Endodermal cell (in vitro differentiated cells): ENCODE results near the gene ZFYVE9. TPM values are rescaled to one million over a fixed set of nuclear protein-coding genes. Genes with fewer than 3 reads are reported as not detected.
A peak's percentile ranks its signal among the peaks of the same experiment; 100 is the strongest.

ENCODE experiments used
- DNase-seq: peaks from one replicate; pipeline ENCODE4 v3.0.0-alpha.2; 2017
- H3K27ac ChIP-seq: 2 replicates; pipeline ENCODE4 v1.5.1; 2013; ENCODE audit warnings: mild to moderate bottlenecking, low read depth, low read length, moderate library complexity
- H3K27me3 ChIP-seq: 2 replicates; pipeline ENCODE4 v1.6.1; 2013; ENCODE audit warnings: mild to moderate bottlenecking, low read length, moderate library complexity; ENCODE audit not compliant: insufficient read depth, control insufficient read depth, poor library complexity, severe bottlenecking
- H3K36me3 ChIP-seq: 2 replicates; pipeline ENCODE4 v1.7.0; 2013; ENCODE audit warnings: mild to moderate bottlenecking, low read length, moderate library complexity; ENCODE audit not compliant: control insufficient read depth, insufficient read depth
- H3K4me1 ChIP-seq: one replicate; pipeline ENCODE4 v1.7.0; 2013; ENCODE audit warnings: low read length; ENCODE audit not compliant: control insufficient read depth, insufficient read depth
- H3K4me3 ChIP-seq: 2 replicates; pipeline ENCODE4 v1.5.1; 2013; ENCODE audit warnings: mild to moderate bottlenecking, low read length, moderate library complexity
- H3K9ac ChIP-seq: 2 replicates; pipeline ENCODE4 v1.6.1; 2013; ENCODE audit warnings: mild to moderate bottlenecking, low read length, moderate library complexity; ENCODE audit not compliant: poor library complexity, severe bottlenecking; ENCODE audit errors: extremely low read depth
- H3K9me3 ChIP-seq: 2 replicates; pipeline ENCODE4 v1.6.1; 2013; ENCODE audit warnings: mild to moderate bottlenecking, low read length, moderate library complexity; ENCODE audit not compliant: control insufficient read depth
- H3K27ac Mint-ChIP-seq: 2 replicates; pipeline ENCODE4 v1.8.0; 2020; ENCODE audit warnings: mixed read lengths
- H3K27me3 Mint-ChIP-seq: 2 replicates; pipeline ENCODE4 v1.8.0; 2021; ENCODE audit warnings: mild to moderate bottlenecking, mixed read lengths; ENCODE audit not compliant: insufficient read depth
- H3K36me3 Mint-ChIP-seq: 2 replicates; pipeline ENCODE4 v1.8.0; 2020; ENCODE audit warnings: low read depth, mixed read lengths
- H3K4me1 Mint-ChIP-seq: 2 replicates; pipeline ENCODE4 v1.8.0; 2020; ENCODE audit warnings: mixed read lengths
- H3K4me3 Mint-ChIP-seq: 2 replicates; pipeline ENCODE4 v1.8.0; 2020; ENCODE audit warnings: mild to moderate bottlenecking, moderate library complexity, mixed read lengths
- H3K9me3 Mint-ChIP-seq: 2 replicates; pipeline ENCODE4 v1.8.0; 2020; ENCODE audit warnings: mild to moderate bottlenecking, mixed read lengths
- CTCF ChIP-seq: fragments of 200-600 bp; sonication (generic); conservative IDR thresholded peaks from 2 replicates; pipeline ENCODE4 v1.5.0; 2021; ENCODE audit warnings: antibody characterized with exemption, mild to moderate bottlenecking
- WGBS, 2 experiments: methylation state at CpG; one replicate each; pipeline versions ENCODE4 v1.1.5 to v1.1.7; 2013; ENCODE audit warnings: missing lambda C conversion rate in 2 of 2, mixed read lengths in 1 of 2; ENCODE audit not compliant: insufficient coverage in 1 of 2, insufficient read length in 1 of 2; 5-methylcytosine and 5-hydroxymethylcytosine counted together
- total RNA-seq, 2 donors: library from RNA; stranded (reverse); fragmentation: NEBNext Ultra II Directional in 1 of 2; extraction: Animal tissue kit (Norgen Biotek cat#: 25700) in 1 of 2; gene quantifications; 2 replicates in 1 of 2; 3 replicates in 1 of 2; pipeline ENCODE4 v1.2.1, GENCODE V29; 2021

The ZFYVE9 gene
- total RNA-seq, 2 donors from 2014 or later: 34.3 to 40.5 TPM

- Histone ChIP-seq H3K9ac (no peak overlapping the region), H3K36me3 (no peaks in the 10 kb centered on the region), H3K27me3 (no peaks in the 10 kb centered on the region), H3K27ac (no peak overlapping the region), H3K9me3 (peaks cover 11% of the 10 kb centered on the region), H3K4me3 (peak overlapping the region; percentile 24), H3K4me1 (no peaks in the 10 kb centered on the region)
- Mint-ChIP-seq H3K4me1 (no peaks in the 10 kb centered on the region), H3K36me3 (peaks cover 25% of the 10 kb centered on the region), H3K9me3 (peaks cover 25% of the 10 kb centered on the region), H3K27ac (no peak overlapping the region), H3K4me3 (no peak overlapping the region), H3K27me3 (no peaks in the 10 kb centered on the region)
- no peak for TF ChIP-seq CTCF
- WGBS, 2 experiments: 95 to 96% methylated on average over 4 of the region's 4 CpGs
- no peak for DNase-seq
Observed at GRCh38 chr1:52158218-52158617, 16.3 kb downstream of the ZFYVE9 start.

DNA sequence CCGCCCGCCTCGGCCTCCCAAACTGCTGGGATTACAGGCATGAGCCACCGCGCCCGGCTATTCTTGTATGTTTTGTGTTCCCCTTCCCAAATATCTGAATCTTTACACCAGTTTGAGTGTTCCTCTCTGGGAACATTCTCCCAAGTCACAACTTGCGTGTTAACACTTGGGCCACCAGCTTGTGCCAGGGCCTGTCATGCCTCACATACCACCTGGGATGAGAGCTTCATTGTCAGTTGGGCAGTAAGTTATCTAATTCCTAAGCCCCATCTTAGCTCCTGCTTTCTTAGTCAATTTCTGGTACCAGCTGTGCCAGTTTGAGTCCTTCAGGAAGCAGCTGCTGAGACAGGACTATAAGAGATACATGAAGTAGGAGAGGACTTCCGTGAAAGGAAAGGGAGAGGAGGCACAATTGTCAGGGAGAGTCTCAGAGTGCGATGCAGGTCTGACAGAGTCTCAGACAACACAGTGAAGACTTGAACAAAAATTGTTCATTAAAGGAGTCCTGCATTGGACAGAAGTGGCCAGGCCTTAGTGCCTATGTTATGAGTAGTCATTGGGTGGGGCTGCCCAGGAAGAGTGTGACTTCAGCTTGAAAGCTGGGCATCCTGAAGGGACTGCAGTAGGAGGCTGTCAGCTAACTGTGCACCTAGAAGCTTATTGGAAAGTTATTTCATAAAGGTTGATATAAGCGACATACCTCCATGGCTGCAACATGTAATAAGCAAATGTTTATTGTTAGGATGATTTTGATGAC lies 17.3 kb downstream of the ZFYVE9 start:
- Mint-ChIP-seq H3K27ac (no peak overlapping the region), H3K9me3 (peaks cover 25% of the 10 kb centered on the region), H3K4me3 (no peak overlapping the region), H3K36me3 (peaks cover 25% of the 10 kb centered on the region), H3K27me3 (no peaks in the 10 kb centered on the region), H3K4me1 (no peaks in the 10 kb centered on the region)
- Histone ChIP-seq H3K4me3 (no peak overlapping the region), H3K36me3 (no peaks in the 10 kb centered on the region), H3K9me3 (peaks cover 11% of the 10 kb centered on the region), H3K27ac (no peak overlapping the region), H3K27me3 (no peaks in the 10 kb centered on the region), H3K9ac (no peak overlapping the region), H3K4me1 (no peaks in the 10 kb centered on the region)
- no peak for TF ChIP-seq CTCF
- DNase-seq: no peak
- WGBS, 2 experiments: 97 to 100% methylated on average over 2 to 10 of the region's 10 CpGs

DNA sequence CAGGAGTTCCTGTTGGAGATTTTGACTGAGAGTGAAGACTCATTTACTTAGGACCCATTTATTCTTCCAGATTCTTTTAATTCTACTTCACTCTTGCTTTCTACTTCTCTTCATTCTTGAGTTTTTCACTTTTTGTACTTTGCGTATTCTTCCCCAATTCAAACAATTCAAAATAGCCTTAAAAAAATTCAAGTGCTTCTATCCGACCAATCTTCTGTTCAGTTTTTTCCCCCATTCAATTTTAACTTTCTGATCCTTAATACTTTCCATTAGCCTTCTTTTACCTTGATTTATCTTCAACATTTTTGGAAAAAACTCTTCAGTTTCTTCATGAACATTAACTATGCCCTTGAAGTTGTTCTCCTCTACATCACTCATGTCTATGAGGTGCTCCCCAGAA lies 21.1 kb downstream of the ZFYVE9 start:
- Histone ChIP-seq H3K9me3 (peaks cover 6% of the 10 kb centered on the region), H3K4me1 (no peaks in the 10 kb centered on the region), H3K27me3 (no peaks in the 10 kb centered on the region), H3K36me3 (no peaks in the 10 kb centered on the region), H3K4me3 (no peak overlapping the region), H3K9ac (no peak overlapping the region), H3K27ac (no peak overlapping the region)
- H3K4me1 Mint-ChIP-seq: no peaks in the 10 kb centered on the region
- H3K9me3 Mint-ChIP-seq: peaks cover 17% of the 10 kb centered on the region
- 85 to 93% methylated on average over 2 of the region's 2 CpGs for WGBS, 2 experiments
- no peak overlapping the region for H3K27ac Mint-ChIP-seq
- no peak for DNase-seq
- H3K4me3 Mint-ChIP-seq: no peak overlapping the region
- peaks cover 18% of the 10 kb centered on the region for H3K36me3 Mint-ChIP-seq
- no peak for TF ChIP-seq CTCF
- H3K27me3 Mint-ChIP-seq: no peaks in the 10 kb centered on the region
